ENCODE data around the gene SH3D19. TPM values are rescaled to one million over a fixed set of nuclear protein-coding genes. Genes with fewer than 3 reads are reported as not detected.
A peak's percentile ranks its signal among the peaks of the same experiment; 100 is the strongest.

SH3D19 gene, protein sequence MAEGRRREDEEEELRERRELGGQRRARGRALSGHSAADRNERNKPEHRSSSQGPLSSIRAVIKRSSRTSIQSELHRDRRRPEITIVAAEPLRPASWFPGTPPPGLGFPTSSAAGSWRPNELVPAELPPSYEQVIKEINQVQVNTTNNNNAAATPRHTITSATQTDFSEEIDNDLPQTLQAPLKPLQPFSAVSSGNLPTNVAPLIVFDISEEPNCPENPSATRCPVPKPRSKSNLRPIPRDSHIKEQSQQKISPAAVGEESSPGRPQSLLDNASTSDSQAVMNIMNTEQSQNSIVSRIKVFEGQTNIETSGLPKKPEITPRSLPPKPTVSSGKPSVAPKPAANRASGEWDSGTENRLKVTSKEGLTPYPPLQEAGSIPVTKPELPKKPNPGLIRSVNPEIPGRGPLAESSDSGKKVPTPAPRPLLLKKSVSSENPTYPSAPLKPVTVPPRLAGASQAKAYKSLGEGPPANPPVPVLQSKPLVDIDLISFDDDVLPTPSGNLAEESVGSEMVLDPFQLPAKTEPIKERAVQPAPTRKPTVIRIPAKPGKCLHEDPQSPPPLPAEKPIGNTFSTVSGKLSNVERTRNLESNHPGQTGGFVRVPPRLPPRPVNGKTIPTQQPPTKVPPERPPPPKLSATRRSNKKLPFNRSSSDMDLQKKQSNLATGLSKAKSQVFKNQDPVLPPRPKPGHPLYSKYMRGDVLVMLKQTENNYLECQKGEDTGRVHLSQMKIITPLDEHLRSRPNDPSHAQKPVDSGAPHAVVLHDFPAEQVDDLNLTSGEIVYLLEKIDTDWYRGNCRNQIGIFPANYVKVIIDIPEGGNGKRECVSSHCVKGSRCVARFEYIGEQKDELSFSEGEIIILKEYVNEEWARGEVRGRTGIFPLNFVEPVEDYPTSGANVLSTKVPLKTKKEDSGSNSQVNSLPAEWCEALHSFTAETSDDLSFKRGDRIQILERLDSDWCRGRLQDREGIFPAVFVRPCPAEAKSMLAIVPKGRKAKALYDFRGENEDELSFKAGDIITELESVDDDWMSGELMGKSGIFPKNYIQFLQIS
- polyA plus RNA-seq (2011; rRNA removed) (22.9 and 23.1 TPM in 2 replicates), polyA plus RNA-seq (2017; fragmentation: RNase III; extraction: RNeasy Plus Mini Kit Qiagen cat#74134 plus additional on column Dnase treatment) (14.0 to 16.2 TPM (median 15.3 TPM) in 3 replicates), polyA minus RNA-seq (2011; rRNA and poly(A)+ RNA removed) (14.6 and 21.0 TPM in 2 replicates)
- 4.0 and 5.2 TPM in 2 replicates for polyA plus RNA-seq (2012; cell fraction: cytosol; rRNA removed)
- 2.5 and 4.4 TPM in 2 replicates for polyA plus RNA-seq (2012; cell fraction: nucleus; rRNA removed)

GRCh38 chr4:151325111-151325948, at the start of gene SH3D19:
Gene SH3D19 (minus strand): TSS chr4:151325605. CDS start chr4:151325352, 253 bp downstream.
- H3K4me1 ChIP-seq: peaks cover 43% of the 10 kb centered on the region
- ChIA-PET POLR2A (interaction anchor here (0.6 to 2.0 kb wide), 4 partner anchors 9 to 141 kb away, joined by 3 to 15 read pairs (median 4); no protein-coding TSS in a partner anchor), CTCF (interaction anchor here (0.6 to 1.3 kb wide), 5 partner anchors 9 to 366 kb away, joined by 3 to 4 read pairs (median 3); no protein-coding TSS in a partner anchor)
- whole genome bisulfite sequencing (ENCODE audit: missing lambda C conversion rate): 1% methylated on average over 17 of the region's 88 CpGs
- FAIRE-seq (no peak), ATAC-seq (peak; percentile 88 to 96), DNase-seq (ENCODE audit: low read depth in 1 of 2, low spot score in 1 of 2) (peak; percentile 61 to 84)
- peak within 1 kb of the TSS; percentile 76 for H3K4me3 ChIP-seq
- 0 out of 2 replicates have a peak, but pooled peaks have one; percentile 0 for TF ChIP-seq FOSL2 (IDR thresholded peaks at IDR 0.05)
- no peak for TF ChIP-seq FOSL2 (CRISPR knock-in tag; IDR thresholded peaks at IDR 0.05)
- TF ChIP-seq, protein P1, sequence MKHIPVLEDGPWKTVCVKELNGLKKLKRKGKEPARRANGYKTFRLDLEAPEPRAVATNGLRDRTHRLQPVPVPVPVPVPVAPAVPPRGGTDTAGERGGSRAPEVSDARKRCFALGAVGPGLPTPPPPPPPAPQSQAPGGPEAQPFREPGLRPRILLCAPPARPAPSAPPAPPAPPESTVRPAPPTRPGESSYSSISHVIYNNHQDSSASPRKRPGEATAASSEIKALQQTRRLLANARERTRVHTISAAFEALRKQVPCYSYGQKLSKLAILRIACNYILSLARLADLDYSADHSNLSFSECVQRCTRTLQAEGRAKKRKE (CRISPR knock-in tag; IDR thresholded peaks at IDR 0.05; ENCODE audit: low read depth): no peak
- TF ChIP-seq, protein P2, sequence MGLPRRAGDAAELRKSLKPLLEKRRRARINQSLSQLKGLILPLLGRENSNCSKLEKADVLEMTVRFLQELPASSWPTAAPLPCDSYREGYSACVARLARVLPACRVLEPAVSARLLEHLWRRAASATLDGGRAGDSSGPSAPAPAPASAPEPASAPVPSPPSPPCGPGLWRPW (IDR thresholded peaks at IDR 0.05): no peak
- no peak for TF ChIP-seq ZFP36 (IDR thresholded peaks at IDR 0.05; ENCODE audit: borderline replicate concordance, partially characterized antibody)
- no peak for TF ChIP-seq RAD21 (conservative IDR thresholded peaks at IDR 0.05 in 1 of 2, IDR thresholded peaks at IDR 0.05 in 1 of 2)
- TF ChIP-seq KDM1A (IDR thresholded peaks at IDR 0.05; ENCODE audit: low read depth): no peak
- no peak for TF ChIP-seq ELK1 (IDR thresholded peaks at IDR 0.05; ENCODE audit: low read depth, low read length)
- TF ChIP-seq NFE2L2 (conservative IDR thresholded peaks at IDR 0.05; ENCODE audit: low read length): no peak
- no peak for TF ChIP-seq CBX8 (IDR thresholded peaks at IDR 0.05)
- TF ChIP-seq, protein P3, sequence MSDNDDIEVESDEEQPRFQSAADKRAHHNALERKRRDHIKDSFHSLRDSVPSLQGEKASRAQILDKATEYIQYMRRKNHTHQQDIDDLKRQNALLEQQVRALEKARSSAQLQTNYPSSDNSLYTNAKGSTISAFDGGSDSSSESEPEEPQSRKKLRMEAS (IDR thresholded peaks at IDR 0.05): peak; percentile 51; the same call in 1 of the 2 replicates
- TF ChIP-seq JUN (IDR thresholded peaks at IDR 0.05): peak in 1 of 2 experiments; percentile 68; a peak in 2 of 5 replicates
- TF ChIP-seq, protein P4, sequence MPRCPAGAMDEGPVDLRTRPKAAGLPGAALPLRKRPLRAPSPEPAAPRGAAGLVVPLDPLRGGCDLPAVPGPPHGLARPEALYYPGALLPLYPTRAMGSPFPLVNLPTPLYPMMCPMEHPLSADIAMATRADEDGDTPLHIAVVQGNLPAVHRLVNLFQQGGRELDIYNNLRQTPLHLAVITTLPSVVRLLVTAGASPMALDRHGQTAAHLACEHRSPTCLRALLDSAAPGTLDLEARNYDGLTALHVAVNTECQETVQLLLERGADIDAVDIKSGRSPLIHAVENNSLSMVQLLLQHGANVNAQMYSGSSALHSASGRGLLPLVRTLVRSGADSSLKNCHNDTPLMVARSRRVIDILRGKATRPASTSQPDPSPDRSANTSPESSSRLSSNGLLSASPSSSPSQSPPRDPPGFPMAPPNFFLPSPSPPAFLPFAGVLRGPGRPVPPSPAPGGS (IDR thresholded peaks at IDR 0.05): no peak
- TF ChIP-seq, protein P5, sequence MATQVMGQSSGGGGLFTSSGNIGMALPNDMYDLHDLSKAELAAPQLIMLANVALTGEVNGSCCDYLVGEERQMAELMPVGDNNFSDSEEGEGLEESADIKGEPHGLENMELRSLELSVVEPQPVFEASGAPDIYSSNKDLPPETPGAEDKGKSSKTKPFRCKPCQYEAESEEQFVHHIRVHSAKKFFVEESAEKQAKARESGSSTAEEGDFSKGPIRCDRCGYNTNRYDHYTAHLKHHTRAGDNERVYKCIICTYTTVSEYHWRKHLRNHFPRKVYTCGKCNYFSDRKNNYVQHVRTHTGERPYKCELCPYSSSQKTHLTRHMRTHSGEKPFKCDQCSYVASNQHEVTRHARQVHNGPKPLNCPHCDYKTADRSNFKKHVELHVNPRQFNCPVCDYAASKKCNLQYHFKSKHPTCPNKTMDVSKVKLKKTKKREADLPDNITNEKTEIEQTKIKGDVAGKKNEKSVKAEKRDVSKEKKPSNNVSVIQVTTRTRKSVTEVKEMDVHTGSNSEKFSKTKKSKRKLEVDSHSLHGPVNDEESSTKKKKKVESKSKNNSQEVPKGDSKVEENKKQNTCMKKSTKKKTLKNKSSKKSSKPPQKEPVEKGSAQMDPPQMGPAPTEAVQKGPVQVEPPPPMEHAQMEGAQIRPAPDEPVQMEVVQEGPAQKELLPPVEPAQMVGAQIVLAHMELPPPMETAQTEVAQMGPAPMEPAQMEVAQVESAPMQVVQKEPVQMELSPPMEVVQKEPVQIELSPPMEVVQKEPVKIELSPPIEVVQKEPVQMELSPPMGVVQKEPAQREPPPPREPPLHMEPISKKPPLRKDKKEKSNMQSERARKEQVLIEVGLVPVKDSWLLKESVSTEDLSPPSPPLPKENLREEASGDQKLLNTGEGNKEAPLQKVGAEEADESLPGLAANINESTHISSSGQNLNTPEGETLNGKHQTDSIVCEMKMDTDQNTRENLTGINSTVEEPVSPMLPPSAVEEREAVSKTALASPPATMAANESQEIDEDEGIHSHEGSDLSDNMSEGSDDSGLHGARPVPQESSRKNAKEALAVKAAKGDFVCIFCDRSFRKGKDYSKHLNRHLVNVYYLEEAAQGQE (IDR thresholded peaks at IDR 0.05): no peak
- TF ChIP-seq POLR2A (IDR thresholded peaks at IDR 0.05; ENCODE audit: low read length): peak; percentile 52
- no peak for TF ChIP-seq SMC3 (IDR thresholded peaks at IDR 0.05)
- TF ChIP-seq NR3C1 (IDR thresholded peaks at IDR 0.05): no peak
- no peak for TF ChIP-seq EP300 (IDR thresholded peaks at IDR 0.05)
- TF ChIP-seq BHLHE40 (IDR thresholded peaks at IDR 0.05; ENCODE audit: low read depth, low read length): no peak
- TF ChIP-seq RCOR1 (IDR thresholded peaks at IDR 0.05; ENCODE audit: low read depth, low read length): no peak
- TF ChIP-seq CEBPB (IDR thresholded peaks at IDR 0.05): no peak
- peak within 1 kb of the TSS; percentile 80 to 96 for H3K27ac ChIP-seq
- peak within 1 kb of the TSS; percentile 79 for H3K4me2 ChIP-seq
- H3K9me3 ChIP-seq: no peaks in the 10 kb centered on the region

Measured in A549 (cell line).